Spleen (tissue), 13 donors: ENCODE measurements around the gene SIRT4. TPM values are rescaled to one million over a fixed set of nuclear protein-coding genes. Genes with fewer than 3 reads are reported as not detected.
"Not testable (repeated sequence)": the region's sequence is repeated elsewhere in the genome, so short reads cannot be mapped to it uniquely, and the experiment has no call there.

ENCODE experiments used
- DNase-seq: peaks from one replicate; pipeline ENCODE4 v3.0.0-alpha.2; 2020
- H3K27ac ChIP-seq, 8 donors: fragments of 200-600 bp; sonication (generic) in 7 of 8; 1 replicate in 4 of 8; 2 replicates in 4 of 8; pipeline versions ENCODE4 v1.5.0 to v1.8.0; 2016 to 2021; ENCODE audit warnings: inconsistent platforms in 4 of 8, mild to moderate bottlenecking in 4 of 8, moderate library complexity in 1 of 8
- H3K27me3 ChIP-seq, 7 donors: fragments of 200-600 bp; sonication (generic) in 6 of 7; replicated peaks in 1 of 7; 1 replicate in 4 of 7; 2 replicates in 3 of 7; pipeline versions ENCODE4 v1.5.0 to v1.8.0; 2016 to 2021; ENCODE audit warnings: inconsistent platforms in 3 of 7, mild to moderate bottlenecking in 1 of 7
- H3K36me3 ChIP-seq, 6 donors: fragments of 200-600 bp; sonication (generic) in 5 of 6; 1 replicate in 4 of 6; 2 replicates in 2 of 6; pipeline versions ENCODE4 v1.5.0 to v1.8.0; 2016 to 2021; ENCODE audit warnings: inconsistent platforms in 2 of 6
- H3K4me1 ChIP-seq, 6 donors: fragments of 200-600 bp; sonication (generic) in 5 of 6; 1 replicate in 3 of 6; 2 replicates in 3 of 6; pipeline versions ENCODE4 v1.5.0 to v1.8.0; 2016 to 2021; ENCODE audit warnings: inconsistent platforms in 3 of 6
- H3K4me3 ChIP-seq, 8 donors: fragments of 200-600 bp; sonication (generic) in 7 of 8; 1 replicate in 4 of 8; 2 replicates in 4 of 8; pipeline versions ENCODE4 v1.5.0 to v1.8.0; 2016 to 2021; ENCODE audit warnings: inconsistent platforms in 4 of 8, mild to moderate bottlenecking in 4 of 8, moderate library complexity in 2 of 8
- H3K9me3 ChIP-seq, 8 donors: fragments of 200-600 bp; sonication (generic) in 7 of 8; 1 replicate in 4 of 8; 2 replicates in 4 of 8; pipeline versions ENCODE4 v1.5.0 to v1.8.0; 2016 to 2021; ENCODE audit warnings: inconsistent platforms in 4 of 8
- CTCF ChIP-seq, 11 experiments: fragments of 200-600 bp in 7 of 11; fragments of 450-650 bp in 4 of 11; sonication (generic) in 4 of 11; IDR thresholded peaks in 8 of 11; conservative IDR thresholded peaks in 3 of 11; 1 replicate in 7 of 11; 2 replicates in 4 of 11; pipeline versions ENCODE4 v1.4.0 to v1.8.0; 2016 to 2021; ENCODE audit warnings: antibody characterized with exemption in 11 of 11, inconsistent platforms in 4 of 11, mild to moderate bottlenecking in 1 of 11
- POLR2A ChIP-seq, 3 donors: fragments of 450-650 bp; IDR thresholded peaks; one replicate each; pipeline ENCODE4 v1.5.1; 2017; ENCODE audit warnings: antibody characterized with exemption in 3 of 3, mild to moderate bottlenecking in 1 of 3
- POLR2AphosphoS5 ChIP-seq, 3 donors: sonication (generic); formaldehyde crosslinking; IDR thresholded peaks; one replicate each; pipeline ENCODE4 v1.5.1; 2017; ENCODE audit warnings: antibody characterized with exemption in 3 of 3
- WGBS, 5 donors: extraction: QIAGEN DNeasy Blood & Tissue Kit in 3 of 5; methylation state at CpG; one replicate each; pipeline versions ENCODE4 v1.1.5 to v1.1.7; 2013 to 2018; 5-methylcytosine and 5-hydroxymethylcytosine counted together
- intact Hi-C: fragments of 100-400 bp; cut with DNase I; formaldehyde crosslinking; loops from one replicate; pipeline ENCODE4 v1.15.0; 2023; ENCODE audit warnings: low total_unique reads
- long read RNA-seq, 2 donors: transcript quantifications; one replicate each; lab custom pipeline, GENCODE V29; 2026
- polyA plus RNA-seq, 3 donors: library from polyadenylated mRNA; stranded (reverse); fragments of 200-250 nt; gene quantifications; one replicate each; pipeline ENCODE4 v1.2.1, GENCODE V29; 2013
- total RNA-seq, 7 donors: library from RNA; depleted of rRNA in 3 of 7; stranded (reverse); fragments of >200 nt in 3 of 7; fragmentation: NEBNext Ultra II Directional in 4 of 7; extraction: Animal tissue kit (Norgen Biotek cat#: 25700) in 4 of 7; gene quantifications; one replicate each; pipeline versions ENCODE4 v1.1.0 to v1.2.1, GENCODE V29; 2016 to 2021
- donor health status: healthy with polysubstance abuse.
- donor health status: DM: no; HTN: no; CAD: no; lungs with moderate emphysema.
- donor health status: DM: no; HTN: no; CAD: no.
- donor health status: Bipolar disorder and iron deficiency.
- donor health status: healthy.
- donor health status: DM: no; HTN: no; CAD: no.
- donor health status: DM: yes; HTN: yes; CAD: no.

The SIRT4 gene
- total RNA-seq (1 to 10 TPM in 6 of 7 donors, under 1 TPM in 1; 0.66 to 2.6 (median 1.7) TPM), polyA plus RNA-seq (1 to 10 TPM; 1.2 to 1.4 (median 1.3) TPM)
- long read RNA-seq, donor 1, partial matches to known transcripts = 0 of 1 reads
- long read RNA-seq, donor 1, other reads (novel, unspliced or antisense) = 0 of 1 reads
- long read RNA-seq, donor 2, partial matches to known transcripts = 86 of 146 reads
- long read RNA-seq, donor 2, other reads (novel, unspliced or antisense) = 60 of 146 reads

- Histone ChIP-seq H3K4me1 (peaks cover 0 to 22% (median 9%) of the 10 kb centered on the region in 6 donors), H3K36me3 (no peaks in the 10 kb centered on the region), H3K27ac (peak within 1 kb of the TSS; percentile 23 to 81 (median 70)), H3K4me3 (peak within 1 kb of the TSS; percentile 59 to 81 (median 69)), H3K27me3 (no peaks in the 10 kb centered on the region), H3K9me3 (no peaks in the 10 kb centered on the region)
- intact Hi-C loops = no loop called here
- TF ChIP-seq CTCF (IDR thresholded peaks at IDR 0.05 in 8 of 11, conservative IDR thresholded peaks at IDR 0.05 in 3 of 11) (peak; percentile 17 to 85 (median 83)), POLR2AphosphoS5 (IDR thresholded peaks at IDR 0.05) (peak in 1 of 3 donors; percentile 71), POLR2A (IDR thresholded peaks at IDR 0.05) (peak in 1 of 3 donors; percentile 8)
- peak; percentile 93 for DNase-seq
- WGBS, 5 donors = 9 to 12% (median 10%) methylated on average over 31 of the region's 31 CpGs
Measured at GRCh38 chr12:120301962-120302815, at the start of gene SIRT4. Gene SIRT4 (plus strand): TSS chr12:120302321. CDS start chr12:120303562, 1,241 bp downstream.

DNA sequence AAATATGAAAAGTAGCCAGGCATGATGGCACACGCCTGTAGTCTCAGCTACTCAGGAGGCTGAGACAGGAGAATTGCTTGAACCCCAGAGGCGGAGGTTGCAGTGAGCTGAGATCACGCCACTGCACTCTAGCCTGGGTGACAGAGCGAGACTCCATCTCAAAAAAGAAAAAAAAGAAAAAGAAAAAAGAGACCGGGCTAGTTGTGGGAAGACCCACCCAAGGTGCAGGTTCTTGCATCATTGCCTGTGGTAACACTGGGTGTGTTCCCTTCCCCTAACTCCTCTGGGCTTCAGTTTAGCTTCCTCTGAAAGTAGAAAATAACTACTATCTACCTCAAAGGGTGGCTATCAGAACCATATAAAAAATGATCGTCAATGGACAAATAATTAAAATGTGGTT lies 48.8 kb upstream of the SIRT4 start:
- Histone ChIP-seq H3K27ac (peak overlapping the region; percentile 55 to 97 (median 86)), H3K4me1 (peaks cover 67 to 100% (median 95%) of the 10 kb centered on the region in 6 donors), H3K36me3 (peaks cover 0 to 19% (median 0%) of the 10 kb centered on the region in 6 donors), H3K27me3 (peaks cover 0 to 59% (median 0%) of the 10 kb centered on the region in 7 donors), H3K4me3 (peak overlapping the region in 1 of 8 donors; percentile 58)
- 25 to 45% (median 28%) methylated on average over 6 of the region's 6 CpGs for WGBS, 5 donors
- H3K9me3 ChIP-seq, DNase-seq, intact Hi-C loops: not testable (repeated sequence)
- peak in 1 of 3 donors; percentile 56 for TF ChIP-seq POLR2AphosphoS5 (IDR thresholded peaks at IDR 0.05)

DNA sequence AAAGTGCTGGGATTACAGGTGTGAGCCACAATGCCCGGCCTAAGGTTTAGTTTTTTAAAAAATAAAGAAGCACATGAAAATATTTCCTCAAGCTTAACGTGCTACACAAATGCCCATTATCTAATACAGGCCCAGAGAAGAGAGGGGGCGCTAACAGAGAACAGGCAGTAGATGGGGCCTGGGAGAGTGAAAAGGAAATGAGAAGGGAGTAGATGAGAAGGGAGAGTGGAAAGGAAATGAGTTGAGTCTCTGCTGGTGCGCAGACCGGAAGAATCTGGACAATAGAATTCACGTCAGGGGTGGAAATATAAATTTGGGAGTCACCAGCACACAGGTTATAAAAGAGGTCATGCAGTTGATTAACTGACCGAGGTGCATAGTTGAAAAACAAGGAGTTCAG lies 47.3 kb upstream of the SIRT4 start:
- no peak for DNase-seq
- 60 to 77% (median 74%) methylated on average over 7 of the region's 7 CpGs for WGBS, 5 donors
- H3K9me3 ChIP-seq = no peaks in the 10 kb centered on the region
- H3K36me3 ChIP-seq = peaks cover 0 to 22% (median 0%) of the 10 kb centered on the region in 6 donors
- no peak for TF ChIP-seq POLR2A (IDR thresholded peaks at IDR 0.05)
- peak in 7 of 11 experiments; percentile 13 to 41 (median 29) for TF ChIP-seq CTCF (IDR thresholded peaks at IDR 0.05 in 8 of 11, conservative IDR thresholded peaks at IDR 0.05 in 3 of 11)
- peak in 1 of 3 donors; percentile 51 for TF ChIP-seq POLR2AphosphoS5 (IDR thresholded peaks at IDR 0.05)
- H3K27ac ChIP-seq = peak overlapping the region; percentile 35 to 97 (median 86)
- H3K4me1 ChIP-seq = peaks cover 62 to 100% (median 95%) of the 10 kb centered on the region in 6 donors
- intact Hi-C loops = no loop called here
- no peak overlapping the region for H3K4me3 ChIP-seq
- H3K27me3 ChIP-seq = peaks cover 0 to 46% (median 0%) of the 10 kb centered on the region in 7 donors

DNA sequence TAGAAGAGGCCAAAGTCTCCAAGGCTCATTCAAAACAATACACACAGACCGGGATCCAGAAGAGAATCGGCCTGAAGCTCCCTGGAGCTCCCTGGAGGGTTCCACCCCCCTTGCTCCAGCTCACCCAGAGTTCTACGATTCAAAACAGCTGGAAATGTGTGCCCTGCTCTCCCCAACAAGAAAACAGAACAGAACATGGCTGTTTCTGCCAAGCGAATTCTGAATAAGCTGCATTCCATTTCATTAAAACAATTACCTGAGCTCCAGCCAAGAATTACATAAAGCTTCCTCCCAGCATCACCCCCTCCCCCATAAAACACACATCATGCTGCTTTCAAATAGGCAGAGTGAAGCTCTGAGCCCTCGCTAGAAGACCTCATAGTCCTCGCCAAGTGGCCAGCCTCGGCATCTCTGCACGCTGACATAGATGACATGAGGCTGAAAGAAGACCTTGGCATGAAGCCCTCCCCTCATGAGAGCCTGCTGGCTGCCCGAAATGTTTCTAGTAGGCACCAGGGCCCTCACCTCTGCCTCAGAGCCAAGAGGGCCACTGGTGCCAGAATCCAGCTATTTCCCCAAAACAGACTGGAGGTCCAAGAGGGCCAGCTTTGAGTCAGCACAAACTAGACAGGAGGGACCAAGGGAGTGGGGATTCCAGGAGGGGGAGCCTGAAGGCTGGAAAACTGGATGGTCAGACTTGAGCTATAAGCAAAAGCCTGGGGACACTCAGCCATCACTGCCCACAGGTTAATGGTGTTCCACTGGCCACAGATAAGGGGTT lies 44.9 kb upstream of the SIRT4 start:
- intact Hi-C loops = no loop called here
- H3K4me1 ChIP-seq = peaks cover 47 to 100% (median 94%) of the 10 kb centered on the region in 6 donors
- no peak for DNase-seq

More for the DNA sequence above, 44.9 kb upstream of the SIRT4 start:
- no peak for TF ChIP-seq POLR2A (IDR thresholded peaks at IDR 0.05)
- TF ChIP-seq POLR2AphosphoS5 (IDR thresholded peaks at IDR 0.05) = peak in 1 of 3 donors; percentile 24
- WGBS, 5 donors = 42 to 75% (median 60%) methylated on average over 8 to 9 of the region's 9 CpGs
- Histone ChIP-seq H3K36me3 (peaks cover 0 to 37% (median 0%) of the 10 kb centered on the region in 6 donors), H3K27ac (peak overlapping the region; percentile 19 to 97 (median 76)), H3K4me3 (no peak overlapping the region), H3K27me3 (peaks cover 0 to 43% (median 0%) of the 10 kb centered on the region in 7 donors), H3K9me3 (no peaks in the 10 kb centered on the region)
